ENCODE data around the gene HMOX2. TPM values are rescaled to one million over a fixed set of nuclear protein-coding genes. Genes with fewer than 3 reads are reported as not detected.

HMOX2 gene
- total and polyA plus RNA-seq, 2 donors (not counting 3 experiments of a cell fraction or from before 2014, with no cell fraction given): 80.7 to 86.3 TPM

GRCh38 chr16:4454623-4455022 lies 21.6 kb upstream of the HMOX2 start:
- no peaks in the 10 kb centered on the region for H3K27me3 ChIP-seq (ENCODE audit: control insufficient read depth in 2 of 2, insufficient read depth in 2 of 2, low read length in 2 of 2)
- no peak overlapping the region for H3K9ac ChIP-seq (replicated peaks; ENCODE audit: extremely low read depth, insufficient read depth, low read length)
- H3K36me3 ChIP-seq (ENCODE audit: control insufficient read depth in 2 of 2, extremely low read depth in 1 of 2, insufficient read depth in 2 of 2, low read length in 2 of 2): peaks cover 12 to 48% of the 10 kb centered on the region in 2 experiments
- CTCF ChIA-PET: no interaction called here
- H3K79me2 ChIP-seq (ENCODE audit: control insufficient read depth, insufficient read depth, low read length): no peaks in the 10 kb centered on the region
- TF ChIP-seq MYC (IDR thresholded peaks at IDR 0.05; ENCODE audit: low read depth, low read length) (no peak), FOS (IDR thresholded peaks at IDR 0.05; ENCODE audit: borderline replicate concordance, insufficient read depth, low read length) (no peak), POLR2AphosphoS5 (IDR thresholded peaks at IDR 0.05; ENCODE audit: insufficient read depth, low read depth, low read length) (no peak), CTCF (IDR thresholded peaks at IDR 0.05; ENCODE audit: extremely low read depth in 1 of 2, insufficient read depth in 1 of 2, low read depth in 1 of 2, low read length in 2 of 2) (no peak), MAX (IDR thresholded peaks at IDR 0.05; ENCODE audit: insufficient read depth, insufficient read length) (no peak), EZH2 (IDR thresholded peaks at IDR 0.05; ENCODE audit: borderline replicate concordance, low read depth, low read length, severe bottlenecking) (no peak), GATA2 (IDR thresholded peaks at IDR 0.05; ENCODE audit: insufficient read depth, insufficient read length, low read depth, low read length) (no peak), JUN (IDR thresholded peaks at IDR 0.05; ENCODE audit: borderline replicate concordance, insufficient read depth, insufficient read length, low read depth) (no peak), POLR2A (IDR thresholded peaks at IDR 0.05; ENCODE audit: low read depth, low read length) (no peak)
- BruUV-seq (replicated peaks): no TSS peak
- no peak overlapping the region for H3K4me3 ChIP-seq (replicated peaks in 1 of 3; ENCODE audit: insufficient read depth in 1 of 3, low read depth in 1 of 3, low read length in 3 of 3)
- no peaks in the 10 kb centered on the region for H3K4me1 ChIP-seq (ENCODE audit: control insufficient read depth, extremely low read depth, insufficient read depth, low read length)
- DNase-seq (ENCODE audit: low read depth, low spot score) (no peak), FAIRE-seq (no peak)
- no peaks in the 10 kb centered on the region for H3K9me3 ChIP-seq (replicated peaks; ENCODE audit: control insufficient read depth, insufficient read depth, low read length)
- POLR2A ChIA-PET: no interaction called here
- no peak overlapping the region for H2AFZ ChIP-seq (ENCODE audit: low read depth, low read length)
- dilution Hi-C loops (cut with MboI; ENCODE audit: extremely low pct_ligation_motif_present, low sequenced_read_pairs) (no loop called here), intact Hi-C loops (cut with micrococcal nuclease) (no loop called here)
- H3K9me1 ChIP-seq (replicated peaks; ENCODE audit: control insufficient read depth, extremely low read depth, insufficient read depth, low read length): no peaks in the 10 kb centered on the region
- H3K4me2 ChIP-seq (ENCODE audit: insufficient read depth, low read length): no peak overlapping the region
- no peaks in the 10 kb centered on the region for H4K20me1 ChIP-seq (replicated peaks; ENCODE audit: control insufficient read depth, extremely low read depth, insufficient read depth, low read length)
- no peak overlapping the region for H3K27ac ChIP-seq (ENCODE audit: insufficient read depth, low read depth, low read length)

All from endothelial cell of umbilical vein (primary cell).